ENCODE results near the gene MFAP2. TPM values are rescaled to one million over a fixed set of nuclear protein-coding genes. Genes with fewer than 3 reads are reported as not detected.

The MFAP2 gene
- total RNA-seq, 1 experiment from 2014 or later = 152 TPM

DNA sequence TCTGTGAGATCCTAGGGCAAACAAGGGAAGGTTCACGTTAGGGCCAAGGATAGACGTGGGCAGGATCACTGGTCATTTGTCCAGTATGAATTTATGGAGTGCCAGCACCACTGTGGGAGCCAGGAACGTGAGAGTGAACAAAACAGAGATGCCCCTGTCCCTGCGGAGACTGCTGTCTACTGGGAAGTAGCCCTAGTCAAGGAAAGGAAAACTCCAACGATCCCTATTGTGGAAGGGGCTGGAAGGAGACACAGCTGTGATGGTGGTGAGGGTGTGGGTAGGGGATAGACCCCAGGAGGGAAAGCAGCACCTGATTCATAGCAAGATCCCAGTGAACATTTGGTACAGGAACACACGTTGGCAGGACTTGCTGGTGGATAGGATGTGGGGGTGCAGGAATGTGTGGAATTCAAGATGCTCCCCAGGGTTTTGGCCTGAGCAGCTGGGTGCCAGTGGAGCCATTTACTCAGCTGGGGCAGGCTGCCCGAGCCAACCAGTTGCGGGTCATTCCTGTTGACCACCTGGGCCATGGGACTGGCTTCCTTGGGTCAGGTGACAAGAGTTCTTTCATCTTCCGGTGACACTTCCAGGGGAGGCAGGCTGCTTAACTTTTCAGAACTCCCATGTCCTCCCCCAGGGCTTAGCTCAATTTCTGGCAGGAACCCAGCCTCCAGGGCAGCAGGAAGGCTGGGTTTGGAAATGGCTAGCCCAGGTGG lies 32.5 kb upstream of the MFAP2 start:
- H4K5ac ChIP-seq (ENCODE audit: insufficient read length, low read depth, low read length) = no peak overlapping the region
- H3K18ac ChIP-seq (ENCODE audit: insufficient read length, low read depth, low read length) = peak overlapping the region; percentile 41
- Mint-ChIP-seq H3K4me1 (peaks cover 55 to 71% of the 10 kb centered on the region in 2 experiments), H3K27ac (peak overlapping the region in 2 of 3 experiments; percentile 14 to 58; a peak in 4 of 7 replicates), H3K36me3 (ENCODE audit: insufficient read depth in 1 of 3, low read depth in 3 of 3) (peaks cover 0 to 5% (median under 1%) of the 10 kb centered on the region in 3 experiments; a peak in 3 of 7 replicates), H3K9me3 (no peaks in the 10 kb centered on the region; a peak in 1 of 5 replicates), H3K27me3 (ENCODE audit: low read depth) (no peaks in the 10 kb centered on the region), H3K4me3 (peak overlapping the region in 1 of 2 experiments; percentile 82; a peak in 4 of 5 replicates)
- no peak overlapping the region for H2BK5ac ChIP-seq (ENCODE audit: insufficient read length, low read length)
- H4K20me1 ChIP-seq (ENCODE audit: control insufficient read depth, insufficient read depth, insufficient read length) = no peaks in the 10 kb centered on the region
- WGBS (ENCODE audit: extremely low coverage, insufficient read length, low lambda C conversion rate) = no CpG with 5 or more reads among the region's 9 CpGs
- H4K8ac ChIP-seq (replicated peaks; ENCODE audit: insufficient read length, low read depth, low read length) = no peak overlapping the region
- H3K79me2 ChIP-seq (ENCODE audit: insufficient read depth, low read length) = no peaks in the 10 kb centered on the region
- H3K56ac ChIP-seq (ENCODE audit: insufficient read length, low read depth, low read length) = no peak overlapping the region
- H3K14ac ChIP-seq (ENCODE audit: insufficient read depth, low read length) = no peak overlapping the region
- no peak overlapping the region for H3K27ac ChIP-seq (ENCODE audit: insufficient read length, low read depth, low read length)
- H2BK15ac ChIP-seq (ENCODE audit: low read depth, low read length) = no peak overlapping the region
- peaks cover 20% of the 10 kb centered on the region for H3K4me1 ChIP-seq (ENCODE audit: insufficient read depth, low read length)
- H3K4ac ChIP-seq (ENCODE audit: low read depth, low read length) = no peak overlapping the region
- H3K23ac ChIP-seq (ENCODE audit: insufficient read length, low read depth, low read length) = no peak overlapping the region
- H3K23me2 ChIP-seq (ENCODE audit: insufficient read length, low read depth, low read length, poor library complexity, severe bottlenecking) = peaks cover 4% of the 10 kb centered on the region
- H3K27me3 ChIP-seq (ENCODE audit: insufficient read depth, low read length) = no peaks in the 10 kb centered on the region
- H3K79me1 ChIP-seq (ENCODE audit: insufficient read depth, low read depth, low read length, poor library complexity, severe bottlenecking) = no peaks in the 10 kb centered on the region
- no peak overlapping the region for H4K91ac ChIP-seq (ENCODE audit: insufficient read length, low read depth, low read length)
- H3T11ph ChIP-seq (ENCODE audit: low read length) = no peak overlapping the region
- peak overlapping the region; percentile 37 for H3K4me2 ChIP-seq (ENCODE audit: insufficient read depth, insufficient read length, low read length)
- no peak for TF ChIP-seq CTCF (conservative IDR thresholded peaks at IDR 0.05)
- H2AFZ ChIP-seq (ENCODE audit: low read length) = no peak overlapping the region
- peak; percentile 49 for DNase-seq
- no peak overlapping the region for H2BK12ac ChIP-seq (ENCODE audit: insufficient read length, low read depth, low read length)
- no peaks in the 10 kb centered on the region for H3K9me3 ChIP-seq (ENCODE audit: control insufficient read depth, low read depth, low read length)
- no peak overlapping the region for H3K9ac ChIP-seq (ENCODE audit: extremely low read depth, insufficient read length, low read length)
- H2BK120ac ChIP-seq (ENCODE audit: low read depth, low read length, poor library complexity, severe bottlenecking) = no peak overlapping the region
- H2AK5ac ChIP-seq (ENCODE audit: insufficient read length, low read length) = no peak overlapping the region
- H2BK20ac ChIP-seq (ENCODE audit: low read depth, low read length, poor library complexity, severe bottlenecking) = no peak overlapping the region

Data from H9 (cell line).